ENCODE data around the gene C5orf47.

C5orf47 gene

GRCh38 chr5:173988554-173989431 is at the start of gene C5orf47:
TSS of gene C5orf47 (plus strand) at chr5:173989170. CDS start at chr5:173989264, 94 bp downstream.
- DNase-seq, result no peak

- peak; percentile 89 for DNase-seq
These were observed 48.7 kb upstream of the C5orf47 start for GRCh38 chr5:173940269-173940668.

- DNase-seq, result no peak
These were observed 47.9 kb upstream of the C5orf47 start for GRCh38 chr5:173941102-173941501.

GRCh38 chr5:173941758-173942401 is 47.1 kb upstream of the C5orf47 start:
- no peak for DNase-seq

- no peak for DNase-seq
These were observed 44.5 kb upstream of the C5orf47 start for GRCh38 chr5:173944511-173944910.

- DNase-seq, result no peak
These were observed 43.8 kb upstream of the C5orf47 start for GRCh38 chr5:173945160-173945559.

- DNase-seq, result no peak
These were observed 42.6 kb upstream of the C5orf47 start for GRCh38 chr5:173946323-173946722.

GRCh38 chr5:173950829-173951228 is 38.1 kb upstream of the C5orf47 start:
- DNase-seq, result no peak

GRCh38 chr5:173953528-173954090 is 35.4 kb upstream of the C5orf47 start:
- DNase-seq, result no peak

- peak; percentile 60 for DNase-seq
These were observed 34.1 kb upstream of the C5orf47 start for GRCh38 chr5:173954671-173955521.

GRCh38 chr5:173960986-173961385 is 28.0 kb upstream of the C5orf47 start:
- peak; percentile 51 for DNase-seq

GRCh38 chr5:173961418-173961817 is 27.6 kb upstream of the C5orf47 start:
- DNase-seq, result peak; percentile 7

- DNase-seq, result no peak
These were observed 26.5 kb upstream of the C5orf47 start for GRCh38 chr5:173962436-173962972.

- no peak for DNase-seq
These were observed 25.7 kb upstream of the C5orf47 start for GRCh38 chr5:173963182-173963838.

- DNase-seq, result no peak
These were observed 25.0 kb upstream of the C5orf47 start for GRCh38 chr5:173963867-173964441.

GRCh38 chr5:173964506-173964905 is 24.5 kb upstream of the C5orf47 start:
- DNase-seq, result no peak

GRCh38 chr5:173967241-173967640 is 21.7 kb upstream of the C5orf47 start:
- no peak for DNase-seq

- DNase-seq, result peak; percentile 10
These were observed 20.7 kb upstream of the C5orf47 start for GRCh38 chr5:173968154-173968797.

GRCh38 chr5:173969167-173970049 is 19.6 kb upstream of the C5orf47 start:
- no peak for DNase-seq
